Measurements from ENCODE around the gene SUN5. TPM values are rescaled to one million over a fixed set of nuclear protein-coding genes. Genes with fewer than 3 reads are reported as not detected.

Gene SUN5
- total and polyA plus RNA-seq, 2 experiments from 2014 or later = not detected

GRCh38 chr20:33021879-33022278 is 17.6 kb upstream of the SUN5 start:
- peaks cover 9% of the 10 kb centered on the region for H3K27me3 ChIP-seq
- no peaks in the 10 kb centered on the region for H4K20me1 ChIP-seq (ENCODE audit: insufficient read depth, poor library complexity, severe bottlenecking)
- no peaks in the 10 kb centered on the region for H3K4me1 ChIP-seq (ENCODE audit: insufficient read depth)
- 85% methylated on average over 3 of the region's 3 CpGs for WGBS (ENCODE audit: low lambda C conversion rate, missing lambda C conversion rate)
- H3K9me3 ChIP-seq (ENCODE audit: low read depth) = no peaks in the 10 kb centered on the region
- TF ChIP-seq EZH2phosphoT487 (IDR thresholded peaks at IDR 0.05; ENCODE audit: low read depth, severe bottlenecking, unreplicated experiment) = no peak
- TF ChIP-seq CTCF (IDR thresholded peaks at IDR 0.05; ENCODE audit: poor library complexity) = no peak
- no peak for TF ChIP-seq EZH2 (IDR thresholded peaks at IDR 0.05; ENCODE audit: borderline replicate concordance)
- H3K4me2 ChIP-seq = no peak overlapping the region
- H3K36me3 ChIP-seq (replicated peaks; ENCODE audit: insufficient read depth, low read depth) = no peaks in the 10 kb centered on the region
- no peak overlapping the region for H2AFZ ChIP-seq
- no peak for DNase-seq (ENCODE audit: low spot score)
- no peaks in the 10 kb centered on the region for H3K79me2 ChIP-seq
- H3K9me2 ChIP-seq (replicated peaks; ENCODE audit: insufficient read depth) = no peaks in the 10 kb centered on the region
- H3K27ac ChIP-seq = no peak overlapping the region
- H3K4me3 ChIP-seq = no peak overlapping the region

- H3K4me1 ChIP-seq (ENCODE audit: insufficient read depth) = no peaks in the 10 kb centered on the region
- DNase-seq (ENCODE audit: low spot score) = no peak
- H3K4me2 ChIP-seq = no peak overlapping the region
- peaks cover 21% of the 10 kb centered on the region for H3K27me3 ChIP-seq
- H3K9me2 ChIP-seq (replicated peaks; ENCODE audit: insufficient read depth) = no peaks in the 10 kb centered on the region
- no peak overlapping the region for H3K27ac ChIP-seq
- no peak overlapping the region for H3K4me3 ChIP-seq
- no peaks in the 10 kb centered on the region for H3K79me2 ChIP-seq
- 91% methylated on average over 18 of the region's 18 CpGs for WGBS (ENCODE audit: low lambda C conversion rate, missing lambda C conversion rate)
- no peak for TF ChIP-seq CTCF (IDR thresholded peaks at IDR 0.05; ENCODE audit: poor library complexity)
- no peak for TF ChIP-seq EZH2phosphoT487 (IDR thresholded peaks at IDR 0.05; ENCODE audit: low read depth, severe bottlenecking, unreplicated experiment)
- TF ChIP-seq EZH2 (IDR thresholded peaks at IDR 0.05; ENCODE audit: borderline replicate concordance) = no peak
- H4K20me1 ChIP-seq (ENCODE audit: insufficient read depth, poor library complexity, severe bottlenecking) = no peaks in the 10 kb centered on the region
- H2AFZ ChIP-seq = no peak overlapping the region
- no peaks in the 10 kb centered on the region for H3K9me3 ChIP-seq (ENCODE audit: low read depth)
- H3K36me3 ChIP-seq (replicated peaks; ENCODE audit: insufficient read depth, low read depth) = no peaks in the 10 kb centered on the region
These were observed 16.3 kb upstream of the SUN5 start for GRCh38 chr20:33020278-33021161.

- H4K20me1 ChIP-seq (ENCODE audit: insufficient read depth, poor library complexity, severe bottlenecking) = no peaks in the 10 kb centered on the region
- H3K79me2 ChIP-seq = no peaks in the 10 kb centered on the region
- H3K9me3 ChIP-seq (ENCODE audit: low read depth) = no peaks in the 10 kb centered on the region
- DNase-seq (ENCODE audit: low spot score) = no peak
- H3K27ac ChIP-seq = no peak overlapping the region
- no peak overlapping the region for H3K4me2 ChIP-seq
- H3K36me3 ChIP-seq (replicated peaks; ENCODE audit: insufficient read depth, low read depth) = no peaks in the 10 kb centered on the region
- H2AFZ ChIP-seq = no peak overlapping the region
- H3K4me3 ChIP-seq = no peak overlapping the region
- WGBS (ENCODE audit: low lambda C conversion rate, missing lambda C conversion rate) = 93% methylated on average over 23 of the region's 23 CpGs
- H3K4me1 ChIP-seq (ENCODE audit: insufficient read depth) = no peaks in the 10 kb centered on the region
- no peaks in the 10 kb centered on the region for H3K9me2 ChIP-seq (replicated peaks; ENCODE audit: insufficient read depth)
- H3K27me3 ChIP-seq = peaks cover 27% of the 10 kb centered on the region
- TF ChIP-seq EZH2phosphoT487 (IDR thresholded peaks at IDR 0.05; ENCODE audit: low read depth, severe bottlenecking, unreplicated experiment) (no peak), CTCF (IDR thresholded peaks at IDR 0.05; ENCODE audit: poor library complexity) (no peak), EZH2 (IDR thresholded peaks at IDR 0.05; ENCODE audit: borderline replicate concordance) (no peak)
These were observed 15.4 kb upstream of the SUN5 start for GRCh38 chr20:33019465-33020277.

All from hepatocyte (in vitro differentiated cells).